Dendritic cell treated with granulocyte-macrophage colony-stimulating factor and Interleukin-4, amounts not matched to agents 40 ng/mL and 50 ng/mL, for 4 days (primary cell): ENCODE measurements around the gene ZEB2.

ENCODE experiments used
- H3K27ac Mint-ChIP-seq: one replicate; pipeline ENCODE4 v1.8.0; 2022; ENCODE audit warnings: mild to moderate bottlenecking, mixed read lengths
- H3K27me3 Mint-ChIP-seq: one replicate; pipeline ENCODE4 v1.8.0; 2022; ENCODE audit warnings: mild to moderate bottlenecking, mixed read lengths
- H3K36me3 Mint-ChIP-seq: one replicate; pipeline ENCODE4 v1.8.0; 2022; ENCODE audit warnings: low read depth, mixed read lengths
- H3K4me1 Mint-ChIP-seq: one replicate; pipeline ENCODE4 v1.8.0; 2022; ENCODE audit warnings: low read depth, mixed read lengths
- H3K4me3 Mint-ChIP-seq: one replicate; pipeline ENCODE4 v1.8.0; 2022; ENCODE audit warnings: mild to moderate bottlenecking, moderate library complexity, mixed read lengths
- H3K9me3 Mint-ChIP-seq: one replicate; pipeline ENCODE4 v1.8.0; 2022; ENCODE audit warnings: mixed read lengths
- intact Hi-C: fragments of 100-400 bp; cut with micrococcal nuclease; formaldehyde crosslinking; loops from one replicate; pipeline ENCODE4 v1.15.0; 2022

The ZEB2 gene

DNA sequence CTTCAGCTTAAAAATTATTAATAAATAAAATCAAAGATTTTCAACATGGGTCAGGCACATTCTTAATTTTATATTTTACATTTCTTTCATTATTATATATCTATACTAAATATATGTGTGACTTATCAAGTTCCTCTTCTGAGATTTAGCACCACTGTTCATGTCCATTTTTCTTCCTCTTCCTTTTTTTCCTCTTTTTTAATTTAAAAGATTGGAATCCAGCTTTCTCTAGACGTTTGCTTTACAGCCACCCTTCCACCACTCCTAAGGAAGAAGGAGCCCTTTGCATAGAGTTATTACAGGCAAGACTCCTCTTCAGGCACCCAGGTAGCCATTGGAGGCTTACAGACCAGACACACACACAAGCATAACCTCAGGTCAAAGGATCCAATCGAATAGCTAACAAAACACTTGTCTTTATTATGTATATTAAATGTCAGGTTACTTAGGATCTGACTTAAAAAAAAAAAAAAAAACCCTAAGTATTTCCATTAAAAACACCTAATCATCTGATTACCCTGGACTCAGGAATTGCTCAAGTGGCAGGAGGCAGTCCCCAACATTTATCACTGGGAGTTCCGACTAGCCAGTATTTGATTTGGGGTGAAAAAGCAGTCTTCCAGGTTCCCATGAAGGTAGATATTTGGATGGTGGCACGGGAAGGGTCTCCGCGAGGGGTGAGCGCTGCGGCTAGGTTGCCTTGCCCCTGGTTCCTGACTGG is 2.4 kb upstream of the ZEB2 start:
- Mint-ChIP-seq H3K36me3 (peaks cover 20% of the 10 kb centered on the region), H3K9me3 (no peaks in the 10 kb centered on the region), H3K4me3 (peak overlapping the region; percentile 81), H3K27ac (no peak overlapping the region), H3K27me3 (no peaks in the 10 kb centered on the region), H3K4me1 (peaks cover 27% of the 10 kb centered on the region)
- intact Hi-C loops: loop anchor here (5.0 kb wide), 1 partner anchor 180 kb away; no protein-coding TSS in a partner anchor

DNA sequence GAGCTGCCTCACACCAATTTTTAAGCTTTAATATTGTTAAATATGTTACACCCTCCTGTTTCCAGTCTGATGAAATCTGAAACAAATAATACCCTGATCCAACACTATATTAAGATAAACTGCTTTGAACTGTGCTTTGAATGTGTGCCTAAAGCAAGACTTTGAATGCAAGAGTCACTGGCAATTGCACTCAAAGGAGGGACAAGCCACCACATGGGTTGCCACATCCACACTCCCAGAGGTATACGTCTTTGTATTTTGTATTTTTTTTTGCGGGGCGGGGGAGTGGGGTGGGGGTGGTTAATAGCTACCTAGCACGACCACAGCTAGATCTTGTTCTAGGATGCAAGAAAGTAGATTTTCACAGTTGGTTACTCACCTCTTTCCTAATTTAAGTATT is 1.8 kb upstream of the ZEB2 start:
- Mint-ChIP-seq H3K9me3 (no peaks in the 10 kb centered on the region), H3K36me3 (peaks cover 20% of the 10 kb centered on the region), H3K4me3 (no peak overlapping the region), H3K4me1 (peaks cover 27% of the 10 kb centered on the region), H3K27ac (no peak overlapping the region), H3K27me3 (no peaks in the 10 kb centered on the region)
- intact Hi-C loops: loop anchor here (2.0 to 5.0 kb wide), 3 partner anchors 181 to 1229 kb away; no protein-coding TSS in a partner anchor

DNA sequence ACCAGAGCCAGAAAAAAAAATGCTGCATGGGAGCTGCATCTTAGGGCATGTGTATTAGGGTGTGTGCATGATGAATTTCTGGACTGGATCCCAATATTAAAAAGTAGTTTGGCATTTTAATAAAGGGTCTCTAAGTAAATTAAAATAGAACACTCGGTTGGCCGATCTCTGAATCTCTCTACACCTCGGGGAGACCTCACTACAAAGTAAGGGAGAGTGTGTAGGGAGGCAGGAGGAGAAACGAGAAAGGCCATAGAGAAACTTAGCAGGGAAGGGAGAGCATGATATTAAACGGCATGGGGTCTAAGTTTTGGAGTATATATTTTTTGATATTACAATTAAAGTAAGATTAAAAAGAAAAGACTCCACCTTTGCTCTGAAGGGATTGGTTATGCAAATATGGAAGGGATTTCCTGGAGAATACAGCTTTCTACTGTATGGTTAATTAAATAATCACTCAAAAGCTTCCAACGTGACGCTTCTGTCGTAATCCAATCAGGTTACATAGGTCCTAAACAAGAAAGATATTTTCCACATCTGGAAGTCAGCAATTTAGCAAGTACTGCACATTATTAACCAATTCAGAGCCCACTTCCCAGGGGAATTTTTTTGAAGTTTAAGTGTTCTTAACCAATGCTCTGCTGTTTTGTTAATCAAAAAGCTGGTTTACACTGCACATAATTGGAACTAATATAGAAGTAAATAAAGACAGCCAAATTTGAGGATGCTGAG is 1.0 kb upstream of the ZEB2 start:
- intact Hi-C loops: loop anchor here (2.0 to 5.0 kb wide), 3 partner anchors 181 to 1230 kb away; no protein-coding TSS in a partner anchor
- H3K4me3 Mint-ChIP-seq: no peak overlapping the region
- H3K9me3 Mint-ChIP-seq: no peaks in the 10 kb centered on the region
- H3K27me3 Mint-ChIP-seq: no peaks in the 10 kb centered on the region
- peaks cover 27% of the 10 kb centered on the region for H3K4me1 Mint-ChIP-seq
- peaks cover 20% of the 10 kb centered on the region for H3K36me3 Mint-ChIP-seq
- no peak overlapping the region for H3K27ac Mint-ChIP-seq

DNA sequence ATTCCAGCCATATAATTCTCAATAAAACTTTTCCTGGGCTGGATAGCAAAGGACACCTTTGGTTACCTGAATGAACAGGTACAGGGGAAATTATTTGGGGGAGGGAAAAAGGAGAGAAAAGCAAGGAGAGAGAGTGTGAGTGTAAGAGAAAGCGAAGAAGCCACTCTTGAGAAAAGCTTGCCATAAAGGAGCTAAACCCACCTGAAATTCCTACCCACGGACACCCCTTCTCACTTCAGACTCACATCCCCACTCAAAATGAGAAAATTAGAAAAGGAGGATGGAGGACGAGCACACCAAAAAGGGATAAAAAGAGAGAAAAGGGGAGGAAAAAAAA is 354 bp downstream of the ZEB2 start:
- no peaks in the 10 kb centered on the region for H3K27me3 Mint-ChIP-seq
- H3K36me3 Mint-ChIP-seq: peaks cover 15% of the 10 kb centered on the region
- H3K4me3 Mint-ChIP-seq: no peak overlapping the region
- H3K4me1 Mint-ChIP-seq: peaks cover 22% of the 10 kb centered on the region
- H3K27ac Mint-ChIP-seq: no peak overlapping the region
- H3K9me3 Mint-ChIP-seq: no peaks in the 10 kb centered on the region
- intact Hi-C loops: loop anchor here (2.0 kb wide), 1 partner anchor 141 kb away; no protein-coding TSS in a partner anchor

DNA sequence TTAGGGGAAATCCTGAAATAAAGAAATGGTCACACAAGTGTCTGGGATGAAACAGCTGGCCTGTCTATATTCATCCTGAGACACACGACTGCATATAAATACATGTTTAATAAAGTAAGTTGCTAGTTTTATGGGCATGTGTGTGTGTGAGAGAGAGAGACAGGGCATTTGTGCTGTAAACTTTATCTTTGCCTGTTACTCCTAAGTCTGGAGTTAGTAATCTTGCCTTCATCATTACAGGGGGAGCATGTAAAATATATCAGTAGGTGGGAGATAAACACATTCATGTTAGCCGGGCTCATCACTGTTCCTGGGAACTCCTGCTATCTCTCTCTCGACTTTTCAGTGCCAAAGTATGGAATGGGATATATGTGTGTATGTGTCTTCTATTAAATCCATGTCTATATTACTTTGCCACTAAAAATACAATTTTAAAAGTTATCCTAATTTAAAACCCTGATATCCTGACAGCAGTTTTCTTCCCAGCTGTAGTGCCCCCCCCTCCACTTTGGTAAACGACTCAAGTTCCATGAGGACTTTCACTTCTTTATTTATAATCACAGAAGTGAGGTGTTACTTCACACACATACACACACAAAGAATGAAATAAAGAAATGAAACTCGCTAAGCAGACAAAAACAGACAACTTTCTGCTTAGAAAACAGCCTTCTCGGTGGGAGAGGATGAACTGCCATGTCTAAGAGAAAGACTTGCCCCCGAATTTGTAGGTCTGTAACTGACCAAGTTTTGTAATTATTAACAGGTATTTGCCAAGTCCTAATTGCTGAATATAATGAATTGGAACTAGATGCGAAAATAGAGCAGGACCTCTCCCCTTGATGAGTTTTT is 947 bp downstream of the ZEB2 start:
- intact Hi-C loops: loop anchor here (2.0 kb wide), 1 partner anchor 142 kb away; no protein-coding TSS in a partner anchor
- H3K36me3 Mint-ChIP-seq: peaks cover 13% of the 10 kb centered on the region
- H3K4me3 Mint-ChIP-seq: no peak overlapping the region
- no peak overlapping the region for H3K27ac Mint-ChIP-seq
- peaks cover 24% of the 10 kb centered on the region for H3K4me1 Mint-ChIP-seq
- H3K9me3 Mint-ChIP-seq: no peaks in the 10 kb centered on the region
- H3K27me3 Mint-ChIP-seq: no peaks in the 10 kb centered on the region

DNA sequence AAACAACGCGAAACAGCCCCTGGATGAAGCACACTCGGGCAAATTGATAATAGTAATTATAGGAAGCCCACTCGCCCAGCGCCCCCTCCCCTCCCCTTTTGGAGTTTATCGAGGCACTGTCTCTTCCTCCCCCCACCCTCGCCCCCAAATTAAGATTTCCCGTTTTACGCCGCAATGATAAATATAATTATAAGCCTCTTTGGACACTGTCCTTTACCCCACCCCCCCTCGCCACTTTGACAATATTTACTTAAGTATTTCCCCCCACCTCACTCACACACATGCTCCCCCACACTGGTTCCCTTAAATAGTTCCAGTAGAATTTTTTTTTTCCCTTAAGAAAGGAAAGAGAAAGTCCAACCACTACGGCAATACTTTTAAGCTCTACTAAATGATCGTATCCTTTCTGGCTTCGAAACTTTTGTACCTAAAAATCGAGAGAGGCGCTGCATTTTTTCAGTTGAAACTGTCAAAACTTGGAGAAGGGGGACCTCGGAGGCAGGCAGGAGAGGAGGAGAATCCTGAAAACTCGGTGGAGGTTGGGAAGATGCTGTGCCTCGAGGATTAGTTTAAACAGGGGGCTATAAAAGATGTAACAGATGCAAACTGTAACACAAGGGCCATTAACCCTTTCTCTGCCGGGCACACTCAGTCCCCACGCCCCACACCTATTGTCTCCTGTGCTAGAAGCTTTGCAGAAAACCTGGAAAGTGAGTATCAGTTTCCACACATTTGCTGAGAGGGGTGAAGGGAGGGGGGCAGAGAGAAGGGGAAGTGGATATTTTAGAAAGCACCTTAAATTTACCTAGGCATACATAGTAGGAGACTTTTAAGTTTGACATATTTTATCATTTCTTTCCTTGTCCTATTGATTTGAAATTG is 1.8 kb downstream of the ZEB2 start:
- H3K4me3 Mint-ChIP-seq: no peak overlapping the region
- intact Hi-C loops: loop anchor here (2.0 kb wide), 1 partner anchor 143 kb away; no protein-coding TSS in a partner anchor
- H3K9me3 Mint-ChIP-seq: no peaks in the 10 kb centered on the region
- H3K36me3 Mint-ChIP-seq: peaks cover 10% of the 10 kb centered on the region
- no peaks in the 10 kb centered on the region for H3K27me3 Mint-ChIP-seq
- no peak overlapping the region for H3K27ac Mint-ChIP-seq
- H3K4me1 Mint-ChIP-seq: peaks cover 28% of the 10 kb centered on the region

DNA sequence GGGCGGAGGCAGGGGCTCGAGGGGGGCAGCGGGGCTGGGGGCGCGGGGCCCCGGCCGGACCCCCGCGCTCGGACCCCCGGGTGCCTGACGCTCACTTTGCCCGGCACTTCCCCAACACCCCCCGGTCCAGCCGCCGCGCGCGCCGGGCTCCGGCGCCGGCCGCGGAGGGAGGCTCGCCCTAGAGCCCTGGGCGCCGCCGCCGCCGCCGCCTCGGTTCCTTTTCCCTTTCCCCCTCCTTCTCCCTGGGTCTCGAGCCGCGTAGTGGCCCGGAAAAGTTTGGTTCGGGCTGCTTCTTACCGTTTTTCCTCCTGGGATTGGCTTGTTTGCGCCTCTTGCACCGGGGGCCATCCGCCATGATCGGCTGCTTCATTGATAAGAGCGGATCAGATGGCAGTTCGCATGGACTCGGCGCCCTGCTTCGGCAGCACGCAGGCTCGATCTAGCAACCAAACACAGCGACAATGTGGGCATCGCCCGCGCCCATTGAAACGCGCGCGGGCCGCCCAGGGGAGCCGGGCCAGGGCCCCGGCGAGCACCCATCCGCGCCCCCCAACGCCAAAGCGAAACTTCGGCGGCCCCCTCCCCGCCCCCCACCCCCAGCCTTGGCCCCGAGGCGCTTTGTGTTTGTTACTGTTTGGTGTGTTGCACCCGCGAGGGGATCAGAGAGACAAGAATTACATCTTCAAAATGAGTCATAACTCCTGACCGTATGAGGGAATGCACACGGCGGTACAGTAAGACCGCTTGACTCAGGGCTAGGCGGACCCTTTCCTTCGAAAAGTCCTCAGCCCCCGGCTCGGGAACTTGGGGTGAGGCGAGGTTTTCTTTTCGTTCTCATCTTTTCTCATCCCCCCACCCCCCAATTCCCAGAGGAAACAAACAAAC is 2.7 kb downstream of the ZEB2 start:
- intact Hi-C loops: no loop called here
- Mint-ChIP-seq H3K4me1 (peaks cover 28% of the 10 kb centered on the region), H3K27me3 (no peaks in the 10 kb centered on the region), H3K27ac (no peak overlapping the region), H3K36me3 (peaks cover under 1% of the 10 kb centered on the region), H3K4me3 (no peak overlapping the region), H3K9me3 (no peaks in the 10 kb centered on the region)

DNA sequence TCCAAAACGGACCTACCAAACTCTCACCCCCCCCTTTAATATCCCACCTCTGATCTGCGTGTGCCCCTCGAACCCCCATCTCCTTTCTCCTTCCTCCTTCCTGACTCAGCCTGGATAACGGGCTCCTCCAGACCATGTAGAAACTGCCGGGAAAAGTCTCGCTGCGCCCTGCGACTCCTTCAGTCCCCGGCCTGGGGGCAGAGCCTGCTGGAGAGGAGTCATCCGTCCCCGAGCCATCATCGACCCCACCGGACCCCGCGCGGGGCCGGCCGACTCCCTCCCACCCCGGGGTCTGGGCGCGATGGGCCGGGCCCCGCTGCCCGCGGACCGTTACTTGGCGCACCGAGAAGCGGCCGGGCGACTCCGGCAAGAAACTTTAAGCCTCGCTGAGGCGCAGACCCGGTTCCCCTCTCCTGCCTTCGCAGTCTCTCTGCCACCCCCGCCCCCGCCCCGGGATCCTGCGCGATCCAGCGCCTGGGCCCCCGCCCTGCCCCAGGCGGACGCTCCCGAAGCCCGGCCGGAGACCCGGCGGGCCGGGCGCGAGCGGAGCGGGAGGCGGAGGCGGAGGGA is 3.4 kb downstream of the ZEB2 start:
- no peak overlapping the region for H3K27ac Mint-ChIP-seq
- no peaks in the 10 kb centered on the region for H3K9me3 Mint-ChIP-seq
- no peaks in the 10 kb centered on the region for H3K36me3 Mint-ChIP-seq
- peak overlapping the region; percentile 86 for H3K4me3 Mint-ChIP-seq
- H3K4me1 Mint-ChIP-seq: peaks cover 33% of the 10 kb centered on the region
- H3K27me3 Mint-ChIP-seq: no peaks in the 10 kb centered on the region
- intact Hi-C loops: no loop called here

DNA sequence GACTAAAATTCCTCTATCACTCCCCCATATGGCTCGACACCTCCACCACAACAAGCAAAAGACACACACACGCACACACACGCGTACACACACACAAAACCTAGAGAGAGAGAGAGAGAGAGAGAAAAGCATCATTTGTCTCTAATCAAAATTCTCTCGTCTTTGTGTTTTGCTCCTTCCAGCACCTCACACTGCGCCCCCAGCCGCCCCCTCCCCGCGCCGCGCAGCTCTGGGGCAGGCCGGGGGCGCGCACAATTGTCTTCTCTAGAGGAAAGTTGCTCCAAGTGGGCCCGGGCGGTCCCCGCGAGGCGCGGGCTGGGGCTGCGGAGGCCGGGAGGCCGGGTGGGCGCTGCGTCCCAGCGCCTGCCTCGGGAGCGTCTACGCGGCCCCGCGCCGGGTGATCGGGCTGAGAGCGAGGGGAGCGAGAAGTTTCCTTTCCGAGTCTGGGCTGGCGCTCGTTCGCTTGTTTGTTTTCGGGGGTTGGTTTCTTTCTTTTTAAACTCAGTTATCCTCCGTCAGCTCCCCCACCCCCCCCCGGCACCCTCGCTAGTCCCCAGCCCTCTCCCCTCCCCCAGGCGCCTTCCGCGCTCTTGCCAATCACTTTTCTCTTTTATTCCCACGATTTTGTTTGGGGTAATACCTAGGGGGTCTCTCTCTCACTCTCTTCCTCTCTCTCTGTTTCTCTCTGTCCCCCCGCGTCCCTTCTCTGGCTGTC is 4.1 kb downstream of the ZEB2 start:
- H3K9me3 Mint-ChIP-seq: no peaks in the 10 kb centered on the region

DNA sequence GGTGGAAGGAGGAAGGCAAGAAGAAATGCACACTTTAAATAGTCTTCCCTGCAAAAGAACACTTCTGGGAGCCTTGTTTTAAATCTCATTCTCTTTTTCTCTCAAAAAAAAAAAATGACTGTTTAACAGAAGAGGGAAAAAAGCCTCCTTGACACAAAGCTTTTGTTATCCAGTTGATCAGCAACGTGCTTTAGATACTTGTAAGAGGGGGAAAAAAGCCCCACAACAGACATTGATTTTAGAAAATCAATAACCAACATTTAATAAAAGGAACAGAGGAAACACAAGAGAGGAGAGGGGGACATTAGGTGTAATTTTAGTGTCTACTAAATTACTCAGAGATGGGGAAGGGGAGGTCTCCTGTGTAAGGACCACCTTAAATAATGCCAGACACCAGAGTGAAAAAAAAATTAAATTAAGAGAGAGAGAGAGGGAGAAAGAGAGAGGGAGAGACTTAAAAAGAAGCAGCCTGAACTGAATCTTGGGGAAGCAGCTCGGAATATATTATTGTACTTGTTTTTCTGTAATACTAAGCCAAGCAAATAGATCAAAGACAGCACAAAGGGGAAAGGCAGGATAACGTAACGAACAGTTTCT is 4.7 kb downstream of the ZEB2 start:
- H3K4me1 Mint-ChIP-seq: peaks cover 41% of the 10 kb centered on the region
- intact Hi-C loops: no loop called here
- H3K27me3 Mint-ChIP-seq: no peaks in the 10 kb centered on the region
- H3K27ac Mint-ChIP-seq: no peak overlapping the region
- H3K36me3 Mint-ChIP-seq: no peaks in the 10 kb centered on the region
- H3K4me3 Mint-ChIP-seq: peak overlapping the region; percentile 86
- H3K9me3 Mint-ChIP-seq: no peaks in the 10 kb centered on the region

More for the DNA sequence above, 4.1 kb downstream of the ZEB2 start:
- no peaks in the 10 kb centered on the region for H3K36me3 Mint-ChIP-seq
- intact Hi-C loops: no loop called here
- H3K4me3 Mint-ChIP-seq: peak overlapping the region; percentile 86
- peaks cover 38% of the 10 kb centered on the region for H3K4me1 Mint-ChIP-seq
- H3K27ac Mint-ChIP-seq: no peak overlapping the region
- no peaks in the 10 kb centered on the region for H3K27me3 Mint-ChIP-seq

DNA sequence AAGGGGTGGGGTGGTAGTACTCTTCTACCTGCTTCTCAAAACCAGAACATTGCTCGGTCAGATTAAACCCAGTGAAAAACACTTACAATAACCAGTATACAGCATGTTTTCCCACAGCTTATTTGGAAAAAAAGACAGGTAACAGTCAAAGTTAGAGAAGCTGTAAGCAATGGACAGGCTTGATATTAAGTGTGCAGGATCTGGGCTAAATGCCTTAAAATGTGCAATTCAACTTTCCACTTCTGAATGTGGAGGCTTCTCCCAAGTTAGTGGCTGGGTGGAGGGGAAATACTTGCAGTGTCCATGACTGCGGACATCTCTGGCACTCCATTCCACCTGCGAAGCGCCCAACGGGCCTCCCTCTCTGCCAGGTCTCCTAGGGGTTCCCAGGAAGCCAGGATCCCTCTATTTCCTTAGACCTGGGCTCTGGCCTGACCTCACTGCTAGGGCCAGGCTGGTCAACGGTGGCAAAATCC is 5.3 kb downstream of the ZEB2 start:
- H3K27me3 Mint-ChIP-seq: no peaks in the 10 kb centered on the region
- H3K27ac Mint-ChIP-seq: no peak overlapping the region
- H3K9me3 Mint-ChIP-seq: no peaks in the 10 kb centered on the region
- peaks cover 42% of the 10 kb centered on the region for H3K4me1 Mint-ChIP-seq
- H3K4me3 Mint-ChIP-seq: peak overlapping the region; percentile 86
- H3K36me3 Mint-ChIP-seq: no peaks in the 10 kb centered on the region
- intact Hi-C loops: no loop called here
